Transverse colon (tissue), 4 donors: Measurements from ENCODE around the gene MRPL54.

Experiments used
- CTCF ChIP-seq, 5 experiments: fragments of 200-600 bp in 3 of 5; fragments of 450-650 bp in 2 of 5; sonication (generic) in 3 of 5; IDR thresholded peaks; 1 replicate in 2 of 5; 2 replicates in 3 of 5; pipeline ENCODE4 v1.5.1; 2016 to 2017; ENCODE audit warnings: antibody characterized with exemption in 5 of 5, inconsistent platforms in 3 of 5, mild to moderate bottlenecking in 2 of 5, moderate library complexity in 1 of 5
- POLR2A ChIP-seq: fragments of 450-650 bp; IDR thresholded peaks from one replicate; pipeline ENCODE4 v1.6.1; 2016; ENCODE audit warnings: antibody characterized with exemption, mild to moderate bottlenecking, moderate library complexity
- POLR2AphosphoS5 ChIP-seq, 3 donors: sonication (generic); formaldehyde crosslinking; IDR thresholded peaks; one replicate each; pipeline ENCODE4 v1.6.1; 2016; ENCODE audit warnings: antibody characterized with exemption in 3 of 3

GRCh38 chr19:3769494-3769893 lies 7.0 kb downstream of the MRPL54 start:
- TF ChIP-seq CTCF (IDR thresholded peaks at IDR 0.05) (no peak), POLR2AphosphoS5 (IDR thresholded peaks at IDR 0.05) (no peak), POLR2A (no peak)
